ENCODE results near the gene UBXN7. TPM values are rescaled to one million over a fixed set of nuclear protein-coding genes. Genes with fewer than 3 reads are reported as not detected.
"Not testable (repeated sequence)": the region's sequence is repeated elsewhere in the genome, so short reads cannot be mapped to it uniquely, and the experiment has no call there.

Gene UBXN7
- total RNA-seq, 4 donors from 2014 or later = 4.2 to 8.0 (median 5.4) TPM

DNA sequence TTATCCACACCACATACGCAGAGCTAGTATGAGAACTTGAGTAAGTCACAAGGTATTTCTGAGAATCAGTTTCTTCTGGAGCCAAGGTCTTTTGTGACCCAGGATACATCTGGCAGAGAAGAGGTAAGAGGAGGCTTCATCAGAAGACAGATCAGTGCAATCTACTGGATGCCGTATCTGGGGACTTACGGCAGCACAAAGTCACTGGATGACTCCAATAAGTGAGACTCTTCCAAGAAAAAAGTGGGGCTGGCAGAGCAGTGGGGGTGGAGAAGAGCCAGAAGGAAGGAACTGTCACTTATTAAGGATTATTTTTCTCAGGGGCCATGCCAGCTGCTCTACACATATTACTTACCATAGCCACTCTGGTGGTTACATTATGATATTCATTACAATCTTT lies 31.6 kb upstream of the UBXN7 start:
- TF ChIP-seq POLR2A (IDR thresholded peaks at IDR 0.05) (no peak), CTCF (IDR thresholded peaks at IDR 0.05 in 4 of 5, conservative IDR thresholded peaks at IDR 0.05 in 1 of 5) (no peak)
- Histone ChIP-seq H3K4me1 (no peaks in the 10 kb centered on the region), H3K27ac (no peak overlapping the region), H3K4me3 (no peak overlapping the region), H3K27me3 (no peaks in the 10 kb centered on the region), H3K9me3 (no peaks in the 10 kb centered on the region), H3K36me3 (no peaks in the 10 kb centered on the region)
- intact Hi-C loops (cut with DNase I; ENCODE audit: low total_unique reads) (no loop called here), in situ Hi-C loops (cut with MboI; ENCODE audit: low sequenced_read_pairs in 4 of 4) (no loop called here)
- ATAC-seq (peak in 1 of 2 donors; percentile 55), DNase-seq (peak in 1 of 2 donors; percentile 24)

- no peak for ATAC-seq
- no peak overlapping the region for H3K4me3 ChIP-seq
- intact Hi-C loops (cut with DNase I; ENCODE audit: low total_unique reads) = no loop called here
- H3K36me3 ChIP-seq = no peaks in the 10 kb centered on the region
- no peak for DNase-seq
- in situ Hi-C loops (cut with MboI; ENCODE audit: low sequenced_read_pairs in 4 of 4) = no loop called here
- TF ChIP-seq CTCF (IDR thresholded peaks at IDR 0.05 in 4 of 5, conservative IDR thresholded peaks at IDR 0.05 in 1 of 5) (no peak), POLR2A (IDR thresholded peaks at IDR 0.05) (no peak)
- no peak overlapping the region for H3K27ac ChIP-seq
- no peaks in the 10 kb centered on the region for H3K4me1 ChIP-seq
- H3K27me3 ChIP-seq = no peaks in the 10 kb centered on the region
- no peaks in the 10 kb centered on the region for H3K9me3 ChIP-seq
These were observed 31.2 kb upstream of the UBXN7 start for GRCh38 chr3:196463478-196463756.

GRCh38 chr3:196462680-196463477 lies 30.7 kb upstream of the UBXN7 start:
- DNase-seq; in situ Hi-C loops (cut with MboI; ENCODE audit: low sequenced_read_pairs in 4 of 4); H3K27me3 ChIP-seq; H3K27ac ChIP-seq; H3K4me3 ChIP-seq; intact Hi-C loops (cut with DNase I; ENCODE audit: low total_unique reads); H3K9me3 ChIP-seq; H3K36me3 ChIP-seq; H3K4me1 ChIP-seq; ATAC-seq: not testable (repeated sequence)

DNA sequence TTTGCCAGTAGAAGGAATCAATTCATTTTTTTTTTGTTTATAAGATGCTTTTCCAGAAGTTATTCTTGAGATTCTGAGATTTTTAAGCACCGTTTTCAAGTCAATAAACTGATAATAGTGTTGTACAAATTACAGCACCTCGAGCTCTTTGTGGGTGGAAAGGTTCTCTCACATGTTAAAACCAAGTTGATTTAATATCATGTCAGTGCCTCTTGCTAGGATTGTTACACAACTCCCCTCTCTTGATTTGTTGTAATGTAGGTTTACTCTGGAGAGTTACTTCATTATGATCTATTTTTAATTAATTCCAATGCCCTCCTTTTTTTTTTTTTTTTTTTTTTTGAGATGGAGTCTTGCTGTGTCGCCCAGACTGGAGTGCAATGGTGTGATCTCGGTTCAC lies 25.8 kb upstream of the UBXN7 start:
- TF ChIP-seq POLR2A (IDR thresholded peaks at IDR 0.05) (no peak), CTCF (IDR thresholded peaks at IDR 0.05 in 4 of 5, conservative IDR thresholded peaks at IDR 0.05 in 1 of 5) (no peak)
- Histone ChIP-seq H3K4me3 (no peak overlapping the region), H3K27ac (no peak overlapping the region), H3K9me3 (no peaks in the 10 kb centered on the region), H3K27me3 (no peaks in the 10 kb centered on the region), H3K4me1 (peaks cover 0 to 4% of the 10 kb centered on the region in 2 donors), H3K36me3 (no peaks in the 10 kb centered on the region)
- in situ Hi-C loops (cut with MboI; ENCODE audit: low sequenced_read_pairs in 4 of 4) = no loop called here
- DNase-seq (no peak), ATAC-seq (no peak)
- intact Hi-C loops (cut with DNase I; ENCODE audit: low total_unique reads) = no loop called here

DNA sequence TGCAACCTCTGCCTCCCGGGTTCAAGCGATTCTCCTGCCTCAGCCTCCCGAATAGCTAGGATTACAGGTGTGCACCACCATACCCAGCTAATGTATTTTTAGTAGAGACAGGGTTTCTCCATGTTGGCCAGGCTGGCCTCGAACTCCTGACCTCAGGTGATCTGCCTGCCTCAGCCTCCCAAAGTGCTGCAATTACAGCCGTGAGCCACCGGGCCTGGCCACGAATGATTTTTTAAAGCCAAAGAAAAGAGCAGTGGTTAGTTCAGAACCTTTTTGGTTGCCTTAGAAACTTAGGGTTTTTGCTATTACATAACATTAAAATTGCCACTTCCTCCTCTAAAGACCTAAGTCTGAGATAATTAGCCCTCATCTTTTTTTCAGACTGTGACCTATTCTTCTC lies 25.2 kb upstream of the UBXN7 start:
- H3K4me3 ChIP-seq; H3K4me1 ChIP-seq; DNase-seq; ATAC-seq; H3K27me3 ChIP-seq; in situ Hi-C loops (cut with MboI; ENCODE audit: low sequenced_read_pairs in 4 of 4); H3K36me3 ChIP-seq; intact Hi-C loops (cut with DNase I; ENCODE audit: low total_unique reads); H3K27ac ChIP-seq; H3K9me3 ChIP-seq: not testable (repeated sequence)

DNA sequence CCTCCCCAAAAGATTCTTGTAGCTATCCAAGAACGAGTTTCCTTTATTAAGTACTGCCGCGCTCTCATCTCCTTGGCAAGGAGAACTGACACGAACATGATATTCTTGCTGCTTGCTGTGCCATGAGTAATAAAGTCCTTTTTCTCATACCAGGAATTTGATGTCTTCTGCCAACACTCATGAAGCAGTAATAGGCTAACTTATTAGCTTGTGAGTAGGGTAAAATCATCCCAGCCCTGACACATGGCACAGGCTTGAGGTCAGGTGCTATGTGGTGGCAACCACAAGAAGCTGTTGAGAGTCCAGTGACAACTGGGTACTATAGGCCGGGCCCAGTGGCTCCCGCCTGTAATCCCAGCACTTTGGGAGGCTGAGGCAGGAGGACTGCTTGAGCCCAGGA lies 22.7 kb upstream of the UBXN7 start:
- intact Hi-C loops (cut with DNase I; ENCODE audit: low total_unique reads) = no loop called here

DNA sequence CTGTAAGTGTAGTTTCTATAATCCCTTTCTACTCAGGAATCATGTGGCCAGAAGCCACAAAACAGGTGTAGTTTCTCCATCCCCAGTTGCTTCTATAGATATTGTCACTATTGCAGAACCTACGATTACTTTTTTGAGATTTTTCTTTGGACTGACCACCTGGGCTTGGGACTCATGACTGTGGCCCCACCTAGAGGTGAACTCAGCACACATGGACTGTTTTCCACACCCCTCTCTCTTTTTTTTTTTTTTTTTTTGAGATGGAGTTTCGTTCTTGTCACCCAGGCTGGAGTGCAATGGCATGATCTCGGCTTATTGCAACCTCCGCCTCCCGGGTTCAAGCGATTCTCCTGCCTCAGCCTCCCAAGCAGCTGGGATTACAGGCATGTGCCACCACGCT lies 13.2 kb upstream of the UBXN7 start:
- H3K36me3 ChIP-seq; H3K4me1 ChIP-seq; H3K27ac ChIP-seq; H3K27me3 ChIP-seq; DNase-seq; in situ Hi-C loops (cut with MboI; ENCODE audit: low sequenced_read_pairs in 4 of 4); H3K4me3 ChIP-seq; intact Hi-C loops (cut with DNase I; ENCODE audit: low total_unique reads); H3K9me3 ChIP-seq; ATAC-seq: not testable (repeated sequence)

More for the DNA sequence above, 22.7 kb upstream of the UBXN7 start:
- Histone ChIP-seq H3K27ac (peak overlapping the region; percentile 41 to 69 (median 56)), H3K9me3 (no peaks in the 10 kb centered on the region), H3K4me3 (no peak overlapping the region), H3K36me3 (no peaks in the 10 kb centered on the region), H3K4me1 (peaks cover 0 to 4% of the 10 kb centered on the region in 2 donors), H3K27me3 (no peaks in the 10 kb centered on the region)
- in situ Hi-C loops (cut with MboI; ENCODE audit: low sequenced_read_pairs in 4 of 4) = no loop called here
- DNase-seq (peak; percentile 78), ATAC-seq (peak; percentile 97 to 100)
- TF ChIP-seq POLR2A (IDR thresholded peaks at IDR 0.05) = no peak
- no peak for TF ChIP-seq CTCF (IDR thresholded peaks at IDR 0.05 in 4 of 5, conservative IDR thresholded peaks at IDR 0.05 in 1 of 5)

Data from gastrocnemius medialis (tissue), 4 donors.